H9 (cell line): ENCODE measurements around the gene CBR3. TPM values are rescaled to one million over a fixed set of nuclear protein-coding genes. Genes with fewer than 3 reads are reported as not detected.

ENCODE experiments used
- DNase-seq: peaks from one replicate; pipeline ENCODE4 v3.0.0-alpha.2; 2017
- H2AFZ ChIP-seq: one replicate; pipeline ENCODE4 v1.6.1; 2013; ENCODE audit warnings: mild to moderate bottlenecking, low read length, control low read depth, moderate library complexity
- H2AK5ac ChIP-seq: 2 replicates; pipeline ENCODE4 v1.6.1; 2013; ENCODE audit warnings: low read length, control low read depth, mixed read lengths; ENCODE audit not compliant: insufficient read length
- H2BK120ac ChIP-seq: one replicate; pipeline ENCODE4 v1.6.1; 2013; ENCODE audit warnings: low read depth, mild to moderate bottlenecking, low read length, control low read depth, inconsistent platforms; ENCODE audit not compliant: poor library complexity, severe bottlenecking
- H2BK12ac ChIP-seq: 2 replicates; pipeline ENCODE4 v1.6.1; 2013; ENCODE audit warnings: low read length, control low read depth, mixed read lengths, low read depth; ENCODE audit not compliant: insufficient read length
- H2BK15ac ChIP-seq: 2 replicates; pipeline ENCODE4 v1.6.1; 2013; ENCODE audit warnings: low read depth, low read length, control low read depth
- H2BK20ac ChIP-seq: one replicate; pipeline ENCODE4 v1.6.1; 2013; ENCODE audit warnings: low read depth, mild to moderate bottlenecking, low read length, control low read depth, inconsistent platforms; ENCODE audit not compliant: poor library complexity, severe bottlenecking
- H2BK5ac ChIP-seq: 2 replicates; pipeline ENCODE4 v1.6.1; 2013; ENCODE audit warnings: low read length, control low read depth, mixed read lengths; ENCODE audit not compliant: insufficient read length
- H3K14ac ChIP-seq: 2 replicates; pipeline ENCODE4 v1.6.1; 2013; ENCODE audit warnings: low read length, control low read depth; ENCODE audit not compliant: insufficient read depth
- H3K18ac ChIP-seq: 2 replicates; pipeline ENCODE4 v1.6.1; 2013; ENCODE audit warnings: low read depth, mild to moderate bottlenecking, mixed read lengths, low read length, control low read depth; ENCODE audit not compliant: insufficient read length
- H3K23ac ChIP-seq: 2 replicates; pipeline ENCODE4 v1.6.1; 2013; ENCODE audit warnings: low read length, control low read depth, mixed read lengths, low read depth; ENCODE audit not compliant: insufficient read length
- H3K23me2 ChIP-seq: 2 replicates; pipeline ENCODE4 v1.6.1; 2013; ENCODE audit warnings: low read depth, mild to moderate bottlenecking, mixed read lengths, low read length, control low read depth; ENCODE audit not compliant: insufficient read length, poor library complexity, severe bottlenecking
- H3K27ac ChIP-seq: 2 replicates; pipeline ENCODE4 v1.5.1; 2013; ENCODE audit warnings: low read length, control low read depth, mixed read lengths, low read depth; ENCODE audit not compliant: insufficient read length
- H3K27me3 ChIP-seq: 2 replicates; pipeline ENCODE4 v1.6.1; 2013; ENCODE audit warnings: low read length, control low read depth, inconsistent platforms; ENCODE audit not compliant: insufficient read depth
- H3K4ac ChIP-seq: 2 replicates; pipeline ENCODE4 v1.6.1; 2013; ENCODE audit warnings: low read depth, mild to moderate bottlenecking, control low read depth, inconsistent platforms, low read length, moderate library complexity
- H3K4me1 ChIP-seq: 2 replicates; pipeline ENCODE4 v1.6.1; 2013; ENCODE audit warnings: low read length, control low read depth, inconsistent platforms; ENCODE audit not compliant: insufficient read depth
- H3K4me2 ChIP-seq: 2 replicates; pipeline ENCODE4 v1.6.1; 2013; ENCODE audit warnings: low read length, control low read depth, mixed read lengths; ENCODE audit not compliant: insufficient read length, insufficient read depth
- H3K56ac ChIP-seq: 2 replicates; pipeline ENCODE4 v1.6.1; 2013; ENCODE audit warnings: low read depth, mild to moderate bottlenecking, mixed read lengths, low read length, control low read depth; ENCODE audit not compliant: insufficient read length
- H3K79me1 ChIP-seq: 2 replicates; pipeline ENCODE4 v1.6.1; 2013; ENCODE audit warnings: low read depth, mild to moderate bottlenecking, moderate library complexity, low read length, control low read depth, inconsistent platforms; ENCODE audit not compliant: insufficient read depth, poor library complexity, severe bottlenecking
- H3K79me2 ChIP-seq: 2 replicates; pipeline ENCODE4 v1.6.1; 2013; ENCODE audit warnings: low read length, control low read depth, inconsistent platforms; ENCODE audit not compliant: insufficient read depth
- H3K9ac ChIP-seq: 2 replicates; pipeline ENCODE4 v1.6.1; 2013; ENCODE audit warnings: low read length, control low read depth, mixed read lengths; ENCODE audit not compliant: insufficient read length; ENCODE audit errors: extremely low read depth
- H3K9me3 ChIP-seq: one replicate; pipeline ENCODE4 v1.6.1; 2013; ENCODE audit warnings: low read depth, low read length, inconsistent platforms; ENCODE audit not compliant: control insufficient read depth
- H3T11ph ChIP-seq: one replicate; pipeline ENCODE4 v1.6.1; 2013; ENCODE audit warnings: mild to moderate bottlenecking, low read length, control low read depth, inconsistent platforms
- H4K20me1 ChIP-seq: one replicate; pipeline ENCODE4 v1.6.1; 2013; ENCODE audit not compliant: control insufficient read depth, insufficient read length, insufficient read depth
- H4K5ac ChIP-seq: 2 replicates; pipeline ENCODE4 v1.6.1; 2013; ENCODE audit warnings: low read depth, mild to moderate bottlenecking, mixed read lengths, low read length, control low read depth; ENCODE audit not compliant: insufficient read length
- H4K8ac ChIP-seq: replicated peaks from 2 replicates; pipeline ENCODE4 v1.6.1; 2013; ENCODE audit warnings: low read length, control low read depth, mixed read lengths, low read depth; ENCODE audit not compliant: insufficient read length
- H4K91ac ChIP-seq: 2 replicates; pipeline ENCODE4 v1.6.1; 2013; ENCODE audit warnings: low read depth, mild to moderate bottlenecking, moderate library complexity, mixed read lengths, low read length, control low read depth; ENCODE audit not compliant: insufficient read length
- H3K27ac Mint-ChIP-seq, 3 experiments: 2 replicates in 2 of 3; 3 replicates in 1 of 3; pipeline ENCODE4 v1.8.0; 2020 to 2021; ENCODE audit warnings: mixed read lengths in 3 of 3, mild to moderate bottlenecking in 1 of 3, moderate library complexity in 1 of 3
- H3K27me3 Mint-ChIP-seq: 2 replicates; pipeline ENCODE4 v1.8.0; 2021; ENCODE audit warnings: low read depth, mild to moderate bottlenecking, moderate library complexity, mixed read lengths
- H3K36me3 Mint-ChIP-seq, 3 experiments: 2 replicates in 2 of 3; 3 replicates in 1 of 3; pipeline ENCODE4 v1.8.0; 2020 to 2021; ENCODE audit warnings: low read depth in 3 of 3, mixed read lengths in 3 of 3; ENCODE audit not compliant: insufficient read depth in 1 of 3
- H3K4me1 Mint-ChIP-seq, 2 experiments: 2 replicates each; pipeline ENCODE4 v1.8.0; 2020; ENCODE audit warnings: mixed read lengths in 2 of 2
- H3K4me3 Mint-ChIP-seq, 2 experiments: 2 replicates in 1 of 2; 3 replicates in 1 of 2; pipeline ENCODE4 v1.8.0; 2020 to 2021; ENCODE audit warnings: mild to moderate bottlenecking in 2 of 2, mixed read lengths in 2 of 2, moderate library complexity in 1 of 2
- H3K9me3 Mint-ChIP-seq, 2 experiments: 2 replicates in 1 of 2; 3 replicates in 1 of 2; pipeline ENCODE4 v1.8.0; 2020; ENCODE audit warnings: mild to moderate bottlenecking in 2 of 2, mixed read lengths in 2 of 2, moderate library complexity in 1 of 2
- WGBS: extraction: QIAGEN DNeasy Blood & Tissue Kit; methylation state at CpG from one replicate; pipeline ENCODE4 v1.1.7; 2013; ENCODE audit warnings: missing lambda C conversion rate, low lambda C conversion rate, mixed read lengths; ENCODE audit not compliant: insufficient read length; ENCODE audit errors: extremely low coverage; 5-methylcytosine and 5-hydroxymethylcytosine counted together
- total RNA-seq: library from RNA; stranded (reverse); gene quantifications from 2 replicates; pipeline ENCODE4 v1.2.1, GENCODE V29; 2021
- TF ChIP-seq, protein P1 (sequence below): fragments of 200-600 bp; sonication (generic); conservative IDR thresholded peaks from 3 replicates; pipeline ENCODE4 v1.8.0; 2021; ENCODE audit warnings: antibody characterized with exemption, mild to moderate bottlenecking

Gene CBR3
- total RNA-seq, 1 experiment from 2014 or later = 2.4 TPM

DNA sequence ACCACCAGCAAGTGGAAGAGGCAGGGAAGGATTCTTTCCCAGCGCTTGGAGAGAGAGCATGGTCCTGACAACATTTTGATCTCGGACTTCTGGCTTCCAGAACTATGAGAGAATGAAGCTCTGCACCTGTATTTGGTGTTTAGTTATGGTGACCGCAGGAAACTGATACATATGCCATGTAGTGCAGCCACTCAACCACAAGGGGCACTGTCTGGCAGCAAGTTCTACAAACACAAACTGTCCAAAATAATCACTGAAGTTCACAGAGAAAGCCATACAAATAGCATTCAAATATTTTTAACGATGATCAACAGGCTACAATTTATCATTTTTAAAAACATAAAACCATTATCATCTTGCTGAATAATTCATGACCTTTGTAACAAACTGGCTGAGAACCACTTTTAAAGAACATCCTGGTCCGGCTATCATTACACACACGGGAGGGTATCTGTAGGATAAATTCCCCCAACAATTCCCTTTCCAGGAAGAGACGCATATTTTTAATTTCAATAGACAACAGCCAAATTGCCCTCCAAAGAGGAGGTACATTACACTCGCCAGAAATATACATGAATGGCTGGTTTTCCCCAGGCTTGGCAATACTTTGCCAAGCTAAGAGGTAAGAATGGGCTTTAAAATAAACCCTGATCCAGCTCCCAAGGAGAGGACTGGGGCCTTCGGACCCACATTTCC, 9.2 kb upstream of the CBR3 start:
- H3K79me1 ChIP-seq = no peaks in the 10 kb centered on the region
- no peak overlapping the region for H4K5ac ChIP-seq
- no peaks in the 10 kb centered on the region; a peak in 1 of 5 replicates for H3K9me3 Mint-ChIP-seq
- H2BK15ac ChIP-seq = no peak overlapping the region
- H4K91ac ChIP-seq = no peak overlapping the region
- no peaks in the 10 kb centered on the region for H3K23me2 ChIP-seq
- H3K56ac ChIP-seq = no peak overlapping the region
- no peak overlapping the region for H3T11ph ChIP-seq
- no peak overlapping the region for H2AK5ac ChIP-seq
- H3K9me3 ChIP-seq = no peaks in the 10 kb centered on the region
- H2BK20ac ChIP-seq = no peak overlapping the region
- TF ChIP-seq, protein P1, sequence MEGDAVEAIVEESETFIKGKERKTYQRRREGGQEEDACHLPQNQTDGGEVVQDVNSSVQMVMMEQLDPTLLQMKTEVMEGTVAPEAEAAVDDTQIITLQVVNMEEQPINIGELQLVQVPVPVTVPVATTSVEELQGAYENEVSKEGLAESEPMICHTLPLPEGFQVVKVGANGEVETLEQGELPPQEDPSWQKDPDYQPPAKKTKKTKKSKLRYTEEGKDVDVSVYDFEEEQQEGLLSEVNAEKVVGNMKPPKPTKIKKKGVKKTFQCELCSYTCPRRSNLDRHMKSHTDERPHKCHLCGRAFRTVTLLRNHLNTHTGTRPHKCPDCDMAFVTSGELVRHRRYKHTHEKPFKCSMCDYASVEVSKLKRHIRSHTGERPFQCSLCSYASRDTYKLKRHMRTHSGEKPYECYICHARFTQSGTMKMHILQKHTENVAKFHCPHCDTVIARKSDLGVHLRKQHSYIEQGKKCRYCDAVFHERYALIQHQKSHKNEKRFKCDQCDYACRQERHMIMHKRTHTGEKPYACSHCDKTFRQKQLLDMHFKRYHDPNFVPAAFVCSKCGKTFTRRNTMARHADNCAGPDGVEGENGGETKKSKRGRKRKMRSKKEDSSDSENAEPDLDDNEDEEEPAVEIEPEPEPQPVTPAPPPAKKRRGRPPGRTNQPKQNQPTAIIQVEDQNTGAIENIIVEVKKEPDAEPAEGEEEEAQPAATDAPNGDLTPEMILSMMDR = peak; percentile 91
- peak overlapping the region in 2 of 3 experiments; percentile 53 to 82; a peak in 2 of 7 replicates for H3K27ac Mint-ChIP-seq
- no peak overlapping the region for H2AFZ ChIP-seq
- no peak overlapping the region for H2BK120ac ChIP-seq
- H4K8ac ChIP-seq = no peak overlapping the region
- H3K36me3 Mint-ChIP-seq = no peaks in the 10 kb centered on the region; a peak in 1 of 7 replicates
- peaks cover 3% of the 10 kb centered on the region; the same call in 1 of the 2 replicates for H3K4me1 ChIP-seq
- H3K18ac ChIP-seq = peak overlapping the region; percentile 44
- peaks cover 2% of the 10 kb centered on the region for H3K27me3 Mint-ChIP-seq
- H2BK12ac ChIP-seq = no peak overlapping the region
- H3K23ac ChIP-seq = no peak overlapping the region
- no peak overlapping the region for H3K14ac ChIP-seq
- H3K4me1 Mint-ChIP-seq = peaks cover 13 to 15% of the 10 kb centered on the region in 2 experiments
- H2BK5ac ChIP-seq = no peak overlapping the region
- H3K4ac ChIP-seq = no peak overlapping the region
- H3K27ac ChIP-seq = no peak overlapping the region
- no peaks in the 10 kb centered on the region for H3K79me2 ChIP-seq
- no peak overlapping the region for H3K4me3 Mint-ChIP-seq
- DNase-seq = no peak
- no CpG with 5 or more reads among the region's 9 CpGs for WGBS
- H4K20me1 ChIP-seq = no peaks in the 10 kb centered on the region
- no peaks in the 10 kb centered on the region for H3K27me3 ChIP-seq
- H3K9ac ChIP-seq = no peak overlapping the region
- H3K4me2 ChIP-seq = no peak overlapping the region
